Parathyroid adenoma (tissue), 2 donors: ENCODE data around the gene GNB1L.

Source experiments
- H2AFZ ChIP-seq: fragments of 300-600 bp; sonication (generic); one replicate; pipeline ENCODE4 v1.7.0; 2017; ENCODE audit warnings: antibody characterized with exemption, mild to moderate bottlenecking
- H3K27ac ChIP-seq: fragments of 300-600 bp; sonication (generic); one replicate; pipeline ENCODE4 v1.7.0; 2017
- H3K27me3 ChIP-seq: fragments of 300-600 bp; sonication (generic); one replicate; pipeline ENCODE4 v1.7.0; 2017; ENCODE audit warnings: low read length; ENCODE audit not compliant: control insufficient read depth, insufficient read depth
- H3K36me3 ChIP-seq: fragments of 300-600 bp; sonication (generic); one replicate; pipeline ENCODE4 v1.7.0; 2017; ENCODE audit warnings: low read length; ENCODE audit not compliant: control insufficient read depth, insufficient read depth
- H3K4me1 ChIP-seq: fragments of 300-600 bp; sonication (generic); one replicate; pipeline ENCODE4 v1.7.0; 2017; ENCODE audit warnings: control low read depth
- H3K4me2 ChIP-seq: fragments of 300-600 bp; sonication (generic); one replicate; pipeline ENCODE4 v1.7.0; 2017; ENCODE audit warnings: low read length
- H3K4me3 ChIP-seq: fragments of 300-600 bp; sonication (generic); one replicate; pipeline ENCODE4 v1.7.0; 2017; ENCODE audit warnings: low read depth, low read length
- H3K79me2 ChIP-seq: fragments of 300-600 bp; sonication (generic); one replicate; pipeline ENCODE4 v1.7.0; 2017; ENCODE audit warnings: control low read depth
- H3K9ac ChIP-seq: fragments of 300-600 bp; sonication (generic); one replicate; pipeline ENCODE4 v1.7.0; 2017; ENCODE audit warnings: mild to moderate bottlenecking
- H3K9me3 ChIP-seq: fragments of 300-600 bp; sonication (generic); one replicate; pipeline ENCODE4 v1.7.0; 2017; ENCODE audit warnings: low read length; ENCODE audit not compliant: control insufficient read depth
- TF ChIP-seq, protein P1 (sequence below): fragments of 300-600 bp; sonication (generic); IDR thresholded peaks from one replicate; pipeline ENCODE4 v1.7.0; 2017; ENCODE audit warnings: antibody characterized with exemption, mild to moderate bottlenecking
- donor health status: primary hyperparathyroidism.

GNB1L gene

DNA sequence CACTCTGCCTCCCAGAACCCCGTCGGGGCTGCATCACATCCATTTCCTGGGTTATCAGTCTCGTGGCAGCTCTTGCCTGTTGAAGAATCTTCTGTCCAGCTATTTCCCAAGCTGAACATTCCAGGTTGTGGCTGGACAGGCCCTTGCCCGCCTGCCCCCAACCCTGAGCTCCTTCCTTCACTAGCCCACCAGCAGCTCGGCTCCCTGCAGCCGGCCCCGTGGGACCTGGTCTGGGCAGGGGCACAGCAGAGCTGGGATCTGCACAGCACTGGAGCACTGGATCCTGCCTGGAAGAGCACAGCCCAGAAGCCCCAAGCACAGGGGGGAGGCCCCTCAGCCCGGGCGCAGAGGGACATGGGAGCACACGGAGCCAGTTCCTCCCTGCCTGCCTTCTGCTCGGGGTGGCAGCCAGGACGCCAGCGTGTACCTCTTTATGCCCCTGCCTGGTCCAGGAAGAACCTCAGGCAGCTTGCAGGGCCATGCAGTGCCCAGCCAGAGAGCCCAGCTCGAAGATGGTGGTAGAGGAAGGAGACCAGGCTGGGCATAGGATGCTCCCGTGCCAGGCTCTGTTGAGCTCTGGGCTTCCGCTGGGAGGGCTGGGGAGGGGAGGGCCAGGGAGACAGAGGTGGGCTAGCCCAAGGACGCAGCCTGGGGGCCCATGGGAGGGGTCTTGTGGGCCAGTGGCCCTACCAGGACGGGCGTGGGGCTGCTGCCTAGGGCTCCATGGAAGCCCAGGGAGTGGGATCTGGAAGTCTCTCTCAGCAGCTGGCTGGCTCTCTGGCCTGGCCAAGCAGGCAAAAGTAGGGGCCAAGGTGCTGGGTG, 16.6 kb upstream of the GNB1L start:
- H3K4me2 ChIP-seq = no peak overlapping the region
- H3K4me1 ChIP-seq = no peaks in the 10 kb centered on the region
- TF ChIP-seq, protein P1, sequence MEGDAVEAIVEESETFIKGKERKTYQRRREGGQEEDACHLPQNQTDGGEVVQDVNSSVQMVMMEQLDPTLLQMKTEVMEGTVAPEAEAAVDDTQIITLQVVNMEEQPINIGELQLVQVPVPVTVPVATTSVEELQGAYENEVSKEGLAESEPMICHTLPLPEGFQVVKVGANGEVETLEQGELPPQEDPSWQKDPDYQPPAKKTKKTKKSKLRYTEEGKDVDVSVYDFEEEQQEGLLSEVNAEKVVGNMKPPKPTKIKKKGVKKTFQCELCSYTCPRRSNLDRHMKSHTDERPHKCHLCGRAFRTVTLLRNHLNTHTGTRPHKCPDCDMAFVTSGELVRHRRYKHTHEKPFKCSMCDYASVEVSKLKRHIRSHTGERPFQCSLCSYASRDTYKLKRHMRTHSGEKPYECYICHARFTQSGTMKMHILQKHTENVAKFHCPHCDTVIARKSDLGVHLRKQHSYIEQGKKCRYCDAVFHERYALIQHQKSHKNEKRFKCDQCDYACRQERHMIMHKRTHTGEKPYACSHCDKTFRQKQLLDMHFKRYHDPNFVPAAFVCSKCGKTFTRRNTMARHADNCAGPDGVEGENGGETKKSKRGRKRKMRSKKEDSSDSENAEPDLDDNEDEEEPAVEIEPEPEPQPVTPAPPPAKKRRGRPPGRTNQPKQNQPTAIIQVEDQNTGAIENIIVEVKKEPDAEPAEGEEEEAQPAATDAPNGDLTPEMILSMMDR = no peak

DNA sequence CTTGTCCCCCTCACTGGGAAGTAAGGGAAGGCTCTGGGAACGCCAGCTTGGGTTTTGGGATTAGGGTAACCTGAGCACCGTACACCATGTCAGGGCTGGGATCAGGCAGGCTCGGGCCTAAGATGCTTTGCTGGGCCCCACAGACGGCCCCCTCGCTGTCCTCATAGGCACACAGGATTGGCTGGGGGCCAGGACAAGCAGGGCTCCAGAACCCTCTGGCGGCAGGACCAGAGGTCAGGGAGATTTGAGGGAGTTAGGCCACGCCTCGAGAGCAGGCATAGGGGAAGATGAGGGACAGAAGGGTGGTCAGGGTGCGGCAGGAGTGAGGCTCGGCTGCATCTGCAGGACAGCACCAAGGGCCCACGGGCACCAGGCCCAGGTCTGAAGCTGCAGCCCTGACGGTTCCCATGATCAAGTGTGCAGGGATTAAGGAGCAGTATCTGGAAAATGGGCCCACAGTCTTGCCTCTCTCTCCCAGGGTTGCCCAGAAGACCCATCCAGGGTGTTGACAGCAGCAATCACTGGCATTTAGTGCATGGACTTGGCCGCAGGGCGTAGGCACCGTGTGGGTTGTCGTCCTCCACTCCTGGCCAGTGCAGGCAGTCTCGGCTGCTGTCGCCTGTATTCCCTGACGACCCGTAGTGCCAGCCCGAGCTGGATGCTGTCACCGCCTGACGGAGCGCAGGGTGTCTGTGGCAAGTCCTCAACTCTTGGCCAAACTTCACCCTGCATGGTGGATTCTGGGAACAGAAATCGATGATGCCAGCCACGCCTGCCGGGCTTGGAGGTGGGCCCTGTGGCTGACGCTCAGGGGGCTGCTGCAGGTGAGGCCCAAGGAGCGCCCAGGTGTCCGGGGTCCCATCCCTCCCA, 15.7 kb upstream of the GNB1L start:
- Histone ChIP-seq H2AFZ (no peak overlapping the region), H3K4me2 (no peak overlapping the region), H3K36me3 (no peaks in the 10 kb centered on the region), H3K79me2 (no peaks in the 10 kb centered on the region), H3K9ac (no peak overlapping the region), H3K9me3 (no peaks in the 10 kb centered on the region), H3K4me1 (no peaks in the 10 kb centered on the region), H3K27me3 (no peaks in the 10 kb centered on the region), H3K27ac (no peak overlapping the region), H3K4me3 (no peak overlapping the region)
- TF ChIP-seq, protein P1 = no peak

More for the DNA sequence above, 16.6 kb upstream of the GNB1L start:
- no peaks in the 10 kb centered on the region for H3K79me2 ChIP-seq
- no peaks in the 10 kb centered on the region for H3K27me3 ChIP-seq
- no peak overlapping the region for H3K9ac ChIP-seq
- no peaks in the 10 kb centered on the region for H3K9me3 ChIP-seq
- no peak overlapping the region for H3K27ac ChIP-seq
- H3K4me3 ChIP-seq = no peak overlapping the region
- H3K36me3 ChIP-seq = no peaks in the 10 kb centered on the region
- no peak overlapping the region for H2AFZ ChIP-seq

- Histone ChIP-seq H3K27ac (no peak overlapping the region), H3K36me3 (no peaks in the 10 kb centered on the region), H2AFZ (no peak overlapping the region), H3K9me3 (no peaks in the 10 kb centered on the region), H3K4me3 (no peak overlapping the region), H3K9ac (no peak overlapping the region), H3K79me2 (no peaks in the 10 kb centered on the region), H3K27me3 (no peaks in the 10 kb centered on the region), H3K4me1 (no peaks in the 10 kb centered on the region), H3K4me2 (no peak overlapping the region)
- TF ChIP-seq, protein P1 = no peak
These were observed 15.0 kb upstream of the GNB1L start for GRCh38 chr22:19869497-19870152.

- H2AFZ ChIP-seq = no peak overlapping the region
- no peaks in the 10 kb centered on the region for H3K9me3 ChIP-seq
- no peaks in the 10 kb centered on the region for H3K27me3 ChIP-seq
- no peaks in the 10 kb centered on the region for H3K4me1 ChIP-seq
- H3K9ac ChIP-seq = no peak overlapping the region
- no peaks in the 10 kb centered on the region for H3K79me2 ChIP-seq
- TF ChIP-seq, protein P1 = no peak
- H3K36me3 ChIP-seq = no peaks in the 10 kb centered on the region
- no peak overlapping the region for H3K4me3 ChIP-seq
- H3K27ac ChIP-seq = no peak overlapping the region
- no peak overlapping the region for H3K4me2 ChIP-seq
These were observed 14.2 kb upstream of the GNB1L start for GRCh38 chr22:19868773-19869471.
